Sigmoid colon (tissue), 7 donors: ENCODE measurements around the gene MAML3. TPM values are rescaled to one million over a fixed set of nuclear protein-coding genes. Genes with fewer than 3 reads are reported as not detected.
A peak's percentile ranks its signal among the peaks of the same experiment; 100 is the strongest.

Source experiments
- DNase-seq: peaks from one replicate; pipeline ENCODE4 v3.0.0-alpha.2; 2019
- H3K27ac ChIP-seq, 4 donors: fragments of 200-600 bp; sonication (generic); one replicate each; pipeline ENCODE4 v1.5.1; 2016 to 2019; ENCODE audit warnings: mild to moderate bottlenecking in 1 of 4
- H3K27me3 ChIP-seq, 3 donors: fragments of 200-600 bp; sonication (generic); one replicate each; pipeline ENCODE4 v1.5.1; 2019; ENCODE audit warnings: mild to moderate bottlenecking in 1 of 3
- H3K36me3 ChIP-seq, 4 donors: fragments of 200-600 bp; sonication (generic); one replicate each; pipeline ENCODE4 v1.5.1; 2016 to 2019
- H3K4me1 ChIP-seq, 4 donors: fragments of 200-600 bp; sonication (generic); one replicate each; pipeline ENCODE4 v1.5.1; 2017 to 2019
- H3K4me3 ChIP-seq, 4 donors: fragments of 200-600 bp; sonication (generic); one replicate each; pipeline ENCODE4 v1.5.1; 2017 to 2019; ENCODE audit warnings: mild to moderate bottlenecking in 2 of 4, moderate library complexity in 1 of 4
- H3K9me3 ChIP-seq, 4 donors: fragments of 200-600 bp in 3 of 4; sonication (generic) in 3 of 4; one replicate each; pipeline versions ENCODE4 v1.5.1 to v1.6.1; 2013 to 2019
- CTCF ChIP-seq, 4 experiments: fragments of 450-650 bp in 3 of 4; fragments of 200-600 bp in 1 of 4; IDR thresholded peaks; one replicate each; pipeline ENCODE4 v1.5.1; 2016 to 2019; ENCODE audit warnings: antibody characterized with exemption in 4 of 4, mild to moderate bottlenecking in 3 of 4, moderate library complexity in 2 of 4
- EP300 ChIP-seq, 4 donors: sonication (generic); formaldehyde crosslinking; IDR thresholded peaks; one replicate each; pipeline ENCODE4 v1.6.1; 2017; ENCODE audit warnings: antibody characterized with exemption in 4 of 4
- POLR2A ChIP-seq, 2 donors: fragments of 450-650 bp; IDR thresholded peaks; one replicate each; pipeline ENCODE4 v1.6.1; 2016; ENCODE audit warnings: antibody characterized with exemption in 2 of 2, mild to moderate bottlenecking in 2 of 2, moderate library complexity in 2 of 2
- POLR2AphosphoS5 ChIP-seq, 4 donors: sonication (generic); formaldehyde crosslinking; IDR thresholded peaks; one replicate each; pipeline ENCODE4 v1.6.1; 2017; ENCODE audit warnings: antibody characterized with exemption in 4 of 4
- WGBS, 2 donors: extraction: QIAGEN DNeasy Blood & Tissue Kit; methylation state at CpG; one replicate each; pipeline ENCODE4 v1.1.7; 2013; 5-methylcytosine and 5-hydroxymethylcytosine counted together
- intact Hi-C: fragments of 100-400 bp; cut with DNase I; formaldehyde crosslinking; loops from one replicate; pipeline ENCODE4 v1.15.1; 2023
- polyA plus RNA-seq, 3 donors: library from polyadenylated mRNA; stranded (reverse); fragments of 200-250 nt; gene quantifications; one replicate each; pipeline ENCODE4 v1.2.3, GENCODE V29; 2013
- total RNA-seq, 4 donors: library from RNA; depleted of rRNA; stranded (reverse); fragments of >200 nt; gene quantifications; one replicate each; pipeline ENCODE4 v1.1.0, GENCODE V29; 2016
- donor health status: healthy with polysubstance abuse.
- donor health status: Bipolar disorder and iron deficiency.
- donor health status: healthy.

The MAML3 gene
- total and polyA plus RNA-seq, 7 donors = 3.5 to 16.3 (median 5.4) TPM

- intact Hi-C loops = no loop called here
- H3K4me3 ChIP-seq = peak overlapping the region in 1 of 4 donors; percentile 7
- H3K27ac ChIP-seq = peak overlapping the region in 2 of 4 donors; percentile 73 to 77
- no peaks in the 10 kb centered on the region for H3K36me3 ChIP-seq
- WGBS, 2 donors = 94 to 95% methylated on average over 17 of the region's 17 CpGs
- DNase-seq = no peak
- H3K27me3 ChIP-seq = no peaks in the 10 kb centered on the region
- TF ChIP-seq CTCF (IDR thresholded peaks at IDR 0.05) = no peak
- no peak for TF ChIP-seq POLR2A (IDR thresholded peaks at IDR 0.05)
- no peak for TF ChIP-seq POLR2AphosphoS5 (IDR thresholded peaks at IDR 0.05)
- no peak for TF ChIP-seq EP300 (IDR thresholded peaks at IDR 0.05)
- no peaks in the 10 kb centered on the region for H3K9me3 ChIP-seq
- H3K4me1 ChIP-seq = peaks cover 0 to 24% (median 23%) of the 10 kb centered on the region in 4 donors
Measured at GRCh38 chr4:140047017-140047640, 106.9 kb downstream of the MAML3 start.

DNA sequence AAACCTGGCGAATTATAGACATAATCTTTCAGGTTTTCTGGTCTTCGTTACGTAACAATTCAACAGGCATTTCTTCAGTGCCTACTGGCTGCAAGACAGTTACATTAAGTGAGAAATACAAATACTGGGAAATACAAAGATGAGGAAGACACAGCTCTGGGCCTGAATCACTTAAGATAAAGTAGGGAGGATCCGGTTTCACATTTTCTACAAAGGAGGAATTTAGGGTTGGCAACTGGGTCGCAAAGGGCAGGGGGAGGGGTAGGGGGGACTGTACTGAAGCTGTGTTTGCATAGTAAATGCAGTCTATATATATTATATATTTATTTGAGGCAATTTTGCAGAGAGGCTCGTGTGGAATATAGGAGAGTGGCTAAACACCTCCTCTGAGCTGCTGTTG lies 107.4 kb downstream of the MAML3 start:
- no peak overlapping the region for H3K4me3 ChIP-seq
- H3K4me1 ChIP-seq = peaks cover 0 to 24% (median 23%) of the 10 kb centered on the region in 4 donors
- TF ChIP-seq EP300 (IDR thresholded peaks at IDR 0.05) (no peak), POLR2AphosphoS5 (IDR thresholded peaks at IDR 0.05) (no peak), POLR2A (IDR thresholded peaks at IDR 0.05) (no peak), CTCF (IDR thresholded peaks at IDR 0.05) (no peak)
- H3K27me3 ChIP-seq = no peaks in the 10 kb centered on the region
- H3K9me3 ChIP-seq = no peaks in the 10 kb centered on the region
- WGBS, 2 donors = 72 to 79% methylated on average over 6 of the region's 6 CpGs
- intact Hi-C loops = no loop called here
- no peaks in the 10 kb centered on the region for H3K36me3 ChIP-seq
- peak overlapping the region in 2 of 4 donors; percentile 73 to 77 for H3K27ac ChIP-seq
- no peak for DNase-seq

DNA sequence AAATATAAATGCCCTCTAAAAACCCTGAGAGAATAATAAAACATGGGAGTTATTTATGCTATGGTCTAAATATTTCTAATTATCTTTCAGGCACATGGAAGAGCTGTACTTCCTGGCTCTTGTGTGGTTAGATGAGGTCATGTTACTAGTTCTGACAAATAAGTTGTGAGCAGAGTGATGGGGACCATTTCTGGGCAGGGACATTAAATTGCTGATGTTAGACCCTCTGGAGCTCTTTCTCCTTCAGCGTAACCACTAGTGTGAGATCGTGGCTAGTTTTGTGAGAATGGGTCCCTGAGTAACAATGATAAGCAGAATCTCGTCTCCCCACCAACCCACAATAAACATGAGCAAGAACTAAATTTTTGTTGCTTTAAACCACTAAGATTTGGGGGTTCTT lies 108.0 kb downstream of the MAML3 start:
- Histone ChIP-seq H3K4me1 (peaks cover 0 to 24% (median 23%) of the 10 kb centered on the region in 4 donors), H3K4me3 (no peak overlapping the region), H3K36me3 (no peaks in the 10 kb centered on the region), H3K9me3 (no peaks in the 10 kb centered on the region), H3K27ac (no peak overlapping the region), H3K27me3 (no peaks in the 10 kb centered on the region)
- no peak for DNase-seq
- TF ChIP-seq POLR2A (IDR thresholded peaks at IDR 0.05) (no peak), POLR2AphosphoS5 (IDR thresholded peaks at IDR 0.05) (no peak), EP300 (IDR thresholded peaks at IDR 0.05) (no peak), CTCF (IDR thresholded peaks at IDR 0.05) (no peak)
- 78 to 88% methylated on average over 3 of the region's 3 CpGs for WGBS, 2 donors
- intact Hi-C loops = no loop called here

- H3K36me3 ChIP-seq = no peaks in the 10 kb centered on the region
- peaks cover 0 to 17% (median 14%) of the 10 kb centered on the region in 4 donors for H3K4me1 ChIP-seq
- DNase-seq = no peak
- no peak overlapping the region for H3K27ac ChIP-seq
- WGBS, 2 donors = 77 to 86% methylated on average over 8 of the region's 8 CpGs
- intact Hi-C loops = no loop called here
- no peaks in the 10 kb centered on the region for H3K9me3 ChIP-seq
- TF ChIP-seq CTCF (IDR thresholded peaks at IDR 0.05) (no peak), EP300 (IDR thresholded peaks at IDR 0.05) (no peak), POLR2AphosphoS5 (IDR thresholded peaks at IDR 0.05) (no peak), POLR2A (IDR thresholded peaks at IDR 0.05) (no peak)
- H3K4me3 ChIP-seq = no peak overlapping the region
- no peaks in the 10 kb centered on the region for H3K27me3 ChIP-seq
Measured at GRCh38 chr4:140044337-140044902, 109.6 kb downstream of the MAML3 start.
